DMS 273 (cell line): Measurements from ENCODE around the gene RPS6KL1.

ENCODE experiments used
- DNase-seq: peaks from one replicate; lab custom pipeline; 2025; ENCODE audit not compliant: unreplicated experiment; lab: John Stamatoyannopoulos, UW

Gene RPS6KL1

DNA sequence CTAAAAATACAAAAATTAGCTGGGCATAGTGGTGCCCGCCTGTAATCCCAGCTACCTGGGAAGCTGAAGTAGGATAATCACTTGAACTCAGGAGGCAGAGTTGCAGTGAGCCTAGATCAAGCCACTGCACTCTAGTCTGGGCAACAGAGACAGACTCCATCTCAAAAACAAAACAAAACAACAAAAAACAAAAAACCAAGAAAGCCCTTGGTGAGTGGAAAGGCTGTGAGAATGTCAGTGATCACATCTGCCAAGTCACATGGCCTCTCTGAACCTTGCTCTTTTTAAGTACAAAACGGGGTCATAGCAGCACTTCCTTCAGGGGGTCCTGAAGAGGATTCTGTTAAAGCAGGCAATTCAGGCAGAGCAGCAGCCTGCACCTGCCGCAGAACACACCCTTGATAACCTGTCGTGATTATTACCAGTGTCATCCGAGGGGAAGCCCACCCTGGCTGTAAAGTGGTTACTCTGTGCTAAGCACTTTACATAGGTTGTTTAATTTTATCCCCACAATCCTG lies 9.6 kb downstream of the RPS6KL1 start:
- no peak for DNase-seq

DNA sequence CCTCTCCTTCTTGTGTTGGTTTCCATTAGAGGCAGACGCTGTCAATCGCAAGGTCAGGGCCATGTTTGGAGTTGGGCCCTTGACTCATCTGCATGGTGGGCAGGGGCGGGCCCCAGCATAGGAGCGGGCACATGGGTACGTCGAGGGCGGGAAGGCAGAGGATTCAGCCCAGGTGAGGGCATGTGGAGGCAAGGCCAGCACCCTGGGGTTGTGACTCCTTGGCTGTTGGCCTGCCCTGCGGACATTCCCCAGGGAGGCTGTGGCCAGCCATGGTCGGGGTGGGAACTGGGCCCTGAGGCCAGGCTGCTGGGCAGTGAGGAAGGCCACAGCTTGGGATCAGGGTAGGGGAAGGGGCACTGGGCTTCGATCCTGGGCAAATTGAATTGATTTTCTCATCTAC lies 10.3 kb downstream of the RPS6KL1 start:
- DNase-seq, result no peak

DNA sequence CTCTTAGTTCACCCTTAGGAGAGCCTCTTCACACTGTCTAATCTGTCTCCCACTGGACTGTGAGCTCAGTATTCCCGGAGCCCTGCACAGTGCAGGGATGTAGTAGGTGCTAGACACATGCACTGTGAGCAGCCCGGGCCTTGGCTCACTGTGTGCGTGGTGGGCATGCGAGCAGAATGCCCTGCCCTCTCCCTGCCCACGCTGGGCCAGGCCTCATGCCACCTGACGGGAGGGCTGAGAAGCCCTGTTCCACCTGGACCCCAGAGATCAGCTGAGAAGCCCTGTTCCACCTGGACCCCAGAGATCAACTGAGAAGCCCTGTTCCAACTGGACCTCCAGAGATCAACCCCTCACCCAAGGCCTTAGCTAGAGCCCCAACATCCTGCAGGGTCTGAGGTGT lies 10.9 kb downstream of the RPS6KL1 start:
- DNase-seq, result no peak

DNA sequence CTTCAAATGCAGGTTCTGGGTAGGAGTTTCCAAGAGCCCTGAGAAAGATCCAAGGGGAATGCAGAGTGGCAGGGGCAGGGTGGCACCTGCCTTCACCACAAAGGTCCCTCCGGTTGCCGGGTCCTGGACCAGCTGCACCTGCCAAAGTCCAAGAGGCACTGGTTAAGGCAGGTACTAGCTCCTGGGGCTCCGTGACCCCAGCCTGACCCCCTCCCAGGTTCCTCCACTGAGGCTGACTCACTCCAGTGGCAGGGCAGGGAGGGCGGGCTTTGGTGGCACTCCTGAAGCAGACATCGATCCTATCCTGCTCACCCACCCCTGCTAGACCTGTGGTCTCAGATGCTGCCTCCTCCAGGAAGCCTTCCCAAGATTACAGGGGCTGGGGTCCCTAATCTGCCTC lies 11.4 kb downstream of the RPS6KL1 start:
- DNase-seq, result no peak

DNA sequence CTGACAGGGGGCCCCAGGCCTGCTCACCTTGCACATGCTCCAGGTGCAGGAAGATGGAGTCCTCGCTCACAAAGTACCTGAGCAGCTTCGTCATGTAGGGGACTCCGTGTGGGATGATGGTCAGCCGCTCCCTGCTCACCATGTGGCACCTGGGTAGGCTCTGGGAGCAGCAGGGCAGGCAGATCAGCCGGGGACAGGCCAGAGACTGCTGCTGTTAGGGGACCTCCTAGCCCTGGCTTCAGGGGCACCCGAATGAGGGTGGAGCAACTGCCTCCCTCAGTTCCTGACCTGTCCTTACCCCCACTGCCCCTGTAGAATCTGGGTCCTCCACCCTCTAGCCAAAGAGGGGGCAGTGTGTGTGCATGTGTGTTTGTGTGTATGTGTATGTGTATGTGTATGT lies 11.8 kb downstream of the RPS6KL1 start:
- DNase-seq, result no peak

DNA sequence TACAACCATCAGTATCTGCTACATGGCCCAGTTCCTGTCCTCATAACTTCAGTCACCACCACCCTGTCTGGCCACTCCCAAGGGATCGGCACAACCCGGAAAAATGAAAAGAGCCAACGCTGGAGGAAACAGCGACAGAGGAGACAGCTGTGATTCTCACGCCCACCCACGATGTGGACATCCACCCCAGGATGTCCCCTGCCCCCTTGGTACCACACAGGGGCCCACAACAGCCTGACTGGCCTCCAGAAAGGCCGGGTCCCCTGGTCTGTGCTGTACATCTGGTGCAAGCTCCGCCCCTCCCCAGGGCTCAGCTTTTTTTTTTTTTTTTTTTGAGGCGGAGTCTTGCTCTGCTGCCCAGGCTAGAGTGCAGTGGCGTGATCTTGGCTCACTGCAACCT lies 12.5 kb downstream of the RPS6KL1 start:
- no peak for DNase-seq

DNA sequence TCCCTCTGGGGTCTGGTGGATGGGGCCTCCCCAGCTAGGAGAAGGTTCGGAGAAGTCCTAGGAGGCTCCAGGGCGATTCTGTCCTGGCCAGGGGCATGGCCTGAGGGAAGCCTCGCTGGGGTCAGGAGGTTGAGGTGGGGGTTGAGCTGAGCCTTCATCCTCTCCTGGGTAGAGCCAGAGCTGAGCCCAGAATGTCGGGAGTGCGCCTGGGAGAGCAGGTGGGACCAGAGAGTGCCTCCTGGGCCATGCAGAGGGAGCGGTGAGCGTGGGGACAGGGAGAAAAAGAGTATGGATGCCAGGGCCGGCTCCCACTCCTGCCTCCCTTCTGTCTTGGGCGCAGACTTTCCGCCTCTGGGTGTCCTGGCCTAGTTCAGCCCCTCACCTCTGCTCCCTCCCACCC lies 13.1 kb downstream of the RPS6KL1 start:
- no peak for DNase-seq

DNA sequence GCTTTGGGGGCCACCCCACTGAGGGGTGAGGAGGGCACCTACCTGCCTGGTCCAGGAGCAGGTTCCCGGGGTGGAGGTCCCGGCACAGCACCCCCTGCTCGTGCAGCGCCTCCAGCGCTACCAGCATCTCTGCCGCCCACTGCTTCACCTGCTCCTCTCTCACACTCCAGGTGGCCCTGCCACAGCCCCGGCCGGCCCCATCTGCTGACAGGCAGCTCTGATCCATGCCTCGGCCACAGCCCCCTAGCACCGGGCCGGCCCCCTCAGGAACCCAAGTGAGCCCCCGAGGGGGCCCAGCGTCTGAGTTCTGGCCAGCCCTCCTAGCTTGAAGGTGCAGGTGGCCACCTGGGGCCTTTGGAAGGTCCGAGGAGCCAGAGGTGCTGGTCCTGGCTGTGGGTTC lies 13.6 kb downstream of the RPS6KL1 start:
- DNase-seq, result no peak

DNA sequence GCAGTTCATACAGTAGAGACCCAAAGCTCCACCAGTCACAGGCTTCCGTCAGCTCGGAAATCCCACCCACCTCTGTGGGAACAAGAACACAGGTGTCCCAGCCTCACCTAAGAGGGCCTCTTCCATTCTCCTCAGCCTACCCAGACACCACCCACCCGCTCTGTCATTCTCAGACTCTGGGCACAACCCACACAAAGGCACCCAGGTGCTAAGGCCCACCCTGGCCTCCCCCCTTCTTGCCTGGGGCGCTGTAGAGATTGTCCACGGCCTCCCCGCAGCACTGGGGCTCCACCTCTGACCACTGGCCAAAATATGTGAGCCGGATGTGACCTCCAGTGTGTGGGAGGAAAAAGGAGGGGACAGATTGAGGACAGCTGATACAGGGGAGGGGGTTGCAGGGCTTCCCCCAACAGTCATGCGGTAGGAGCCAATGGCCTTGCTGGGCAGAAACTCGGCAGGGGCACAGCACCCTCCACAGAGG lies 14.2 kb downstream of the RPS6KL1 start:
- DNase-seq, result no peak

DNA sequence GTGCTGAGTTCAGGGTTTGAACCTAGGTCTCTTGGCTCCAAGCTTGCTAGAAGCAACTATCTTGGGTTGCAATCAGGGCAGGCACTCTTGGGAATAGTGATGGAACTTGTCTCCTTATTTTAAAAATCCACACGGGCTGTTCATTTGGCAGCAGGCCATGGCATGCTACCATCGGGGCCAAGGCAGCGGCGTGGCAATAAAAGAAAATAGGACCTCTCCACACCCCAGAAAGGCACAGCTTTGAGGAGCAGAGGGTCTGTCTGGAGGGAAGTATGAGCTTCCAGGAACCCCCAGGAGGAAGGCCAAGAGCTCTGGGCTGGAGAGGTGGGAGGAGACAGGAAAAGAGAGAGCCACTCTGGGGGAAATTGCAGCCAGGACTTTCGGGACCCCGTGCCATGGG lies 15.3 kb downstream of the RPS6KL1 start:
- DNase-seq, result peak; percentile 76

DNA sequence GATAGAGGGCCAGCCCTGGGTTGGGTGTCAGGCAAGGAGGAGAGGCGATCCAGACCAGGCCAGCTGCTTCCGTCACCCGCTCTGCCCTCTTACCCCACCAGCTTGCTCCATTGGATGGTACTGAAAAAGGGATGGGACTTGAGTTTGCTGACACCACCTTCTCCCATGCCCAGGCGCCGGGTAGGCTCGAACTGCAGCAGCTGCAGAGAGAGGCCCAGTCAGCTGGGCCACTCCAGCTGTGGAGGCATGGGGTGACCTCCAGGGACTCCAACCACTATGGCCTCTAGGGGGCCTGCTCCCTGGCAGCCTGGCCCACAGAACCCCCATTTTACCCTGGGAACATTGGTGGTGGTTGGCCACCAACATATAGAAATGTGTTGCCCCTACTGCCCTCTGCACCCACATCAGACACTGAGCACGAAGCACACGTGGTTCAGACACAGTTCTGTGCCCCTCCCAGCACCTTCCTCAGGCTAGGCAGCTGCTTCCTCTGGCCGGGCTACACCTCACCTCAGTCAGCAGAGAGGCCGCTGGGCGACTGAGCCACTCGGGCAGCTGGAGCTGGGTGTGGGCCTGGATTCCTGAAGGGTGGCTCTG lies 16.0 kb downstream of the RPS6KL1 start:
- peak; percentile 51 for DNase-seq

DNA sequence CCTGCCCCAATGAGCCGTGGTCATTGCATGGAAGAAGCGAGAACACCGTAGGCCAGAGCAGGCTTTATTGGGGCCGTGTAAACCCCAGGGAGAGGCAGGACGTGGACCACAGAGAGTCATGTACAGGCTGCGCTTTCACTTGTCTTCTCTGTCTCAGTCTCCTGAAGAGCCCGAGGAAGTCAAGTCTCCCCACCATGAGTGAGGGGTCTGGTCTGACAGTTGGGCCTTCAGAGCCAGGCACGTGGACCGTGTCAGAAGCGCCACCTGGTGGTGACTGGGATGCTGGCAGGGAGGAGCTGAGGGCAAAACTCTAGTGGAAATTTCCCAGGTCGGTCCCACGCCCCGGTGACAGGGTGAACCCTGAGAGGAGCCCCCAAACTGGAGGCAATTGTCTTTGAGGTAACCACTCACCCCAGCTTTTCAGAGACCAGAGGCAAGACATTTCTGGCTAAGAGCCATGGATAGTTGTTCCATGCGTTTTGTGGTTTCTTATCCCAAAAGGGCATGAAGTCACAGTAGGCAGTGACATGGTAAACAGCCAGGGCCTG lies 17.4 kb downstream of the RPS6KL1 start:
- peak; percentile 79 for DNase-seq

DNA sequence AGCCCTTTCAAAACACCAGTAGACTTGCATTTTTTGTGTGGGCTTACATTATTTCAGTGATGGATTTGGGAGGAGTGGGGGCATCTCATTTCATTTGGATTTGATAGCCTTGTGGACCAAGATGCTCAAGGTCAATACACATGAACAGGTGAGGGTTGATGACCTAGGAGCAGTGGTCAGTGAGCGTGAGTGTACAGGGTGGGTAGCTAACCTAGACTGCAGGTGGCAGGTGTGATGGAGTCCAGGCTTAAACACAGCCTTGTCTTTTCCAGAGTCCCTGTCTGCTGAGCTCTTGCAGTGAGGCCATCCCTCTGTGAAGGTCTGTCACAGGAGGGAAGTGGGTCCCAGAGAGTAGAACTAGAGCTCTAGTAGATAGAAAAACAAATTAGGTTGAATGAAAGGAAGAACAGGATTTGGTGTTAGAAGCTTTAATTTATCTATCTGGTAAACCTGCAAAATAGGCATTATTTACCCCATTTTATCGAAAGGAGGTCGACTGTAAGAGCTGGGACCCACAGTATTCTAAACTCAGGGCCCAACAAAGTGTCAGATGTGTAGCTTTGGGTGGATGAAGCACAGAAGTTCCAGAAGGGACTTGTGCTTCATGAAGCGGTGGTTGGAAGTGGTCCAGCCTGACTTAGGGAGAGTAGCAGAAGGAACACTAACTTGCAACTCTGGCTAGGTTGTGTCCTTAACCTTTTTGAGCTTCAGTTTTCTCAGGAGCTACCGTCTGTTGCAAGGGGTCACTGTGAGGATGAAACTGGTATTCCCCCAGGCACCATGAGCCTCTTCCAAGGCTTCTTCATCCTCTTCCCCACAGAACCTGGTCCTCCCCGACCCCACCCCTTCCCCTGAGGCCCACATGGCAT lies 18.2 kb downstream of the RPS6KL1 start:
- DNase-seq, result peak; percentile 47

DNA sequence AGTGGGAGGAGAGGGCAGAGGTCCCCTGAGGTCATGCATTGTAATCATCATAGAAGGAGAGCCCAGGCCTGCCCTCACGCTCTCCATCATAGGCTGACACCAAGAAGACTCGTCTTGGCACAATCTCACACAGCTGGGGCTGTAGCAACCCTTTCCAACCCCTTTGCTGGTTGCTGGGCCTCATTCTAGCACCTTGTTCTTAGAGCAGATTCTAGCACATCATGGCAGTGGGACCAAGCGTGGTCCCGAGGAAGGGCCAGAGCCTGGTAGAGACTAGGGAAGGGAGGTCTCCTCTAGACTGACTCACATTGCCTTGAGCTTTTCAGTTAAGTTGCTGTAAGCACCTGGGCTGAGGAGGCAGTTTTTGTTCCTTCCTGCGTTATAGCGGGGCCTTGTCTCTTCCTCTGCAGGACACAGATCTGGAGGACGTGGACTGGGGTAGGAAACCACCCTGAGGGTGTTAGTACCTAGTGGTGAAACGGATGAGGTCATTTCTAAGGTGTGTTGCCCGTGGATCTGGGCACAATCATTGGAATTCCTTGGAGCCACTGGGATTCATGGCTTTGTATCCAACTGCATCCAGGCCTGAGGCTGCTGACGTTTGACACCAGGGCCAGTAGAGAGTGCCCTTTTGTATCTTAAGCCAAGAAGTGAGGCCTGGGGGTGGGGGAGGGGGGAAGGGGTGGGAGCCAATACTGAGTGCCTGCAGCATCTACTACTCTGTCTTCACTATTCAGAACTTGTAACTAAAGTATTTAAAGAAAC lies 19.9 kb downstream of the RPS6KL1 start:
- DNase-seq, result no peak

DNA sequence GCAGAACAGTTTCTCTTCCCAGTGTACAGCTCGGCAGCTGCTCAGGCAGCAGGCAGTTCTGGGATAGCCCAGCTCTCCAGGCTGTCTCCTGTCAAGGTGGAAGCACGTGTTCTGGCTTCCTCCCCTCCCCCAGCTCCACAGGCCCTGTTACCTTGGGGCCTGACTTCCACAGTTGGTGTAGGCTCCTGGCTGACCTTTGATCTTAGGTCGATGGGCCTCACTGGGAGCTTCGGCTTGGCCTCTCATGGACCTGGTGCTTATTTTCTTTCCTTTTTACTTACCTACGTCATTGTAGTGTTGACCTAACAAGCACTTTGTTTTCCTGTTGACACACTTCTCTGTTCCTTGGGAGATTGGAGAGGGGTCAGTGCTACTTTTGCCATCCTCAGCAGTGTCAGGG lies 24.4 kb downstream of the RPS6KL1 start:
- no peak for DNase-seq

DNA sequence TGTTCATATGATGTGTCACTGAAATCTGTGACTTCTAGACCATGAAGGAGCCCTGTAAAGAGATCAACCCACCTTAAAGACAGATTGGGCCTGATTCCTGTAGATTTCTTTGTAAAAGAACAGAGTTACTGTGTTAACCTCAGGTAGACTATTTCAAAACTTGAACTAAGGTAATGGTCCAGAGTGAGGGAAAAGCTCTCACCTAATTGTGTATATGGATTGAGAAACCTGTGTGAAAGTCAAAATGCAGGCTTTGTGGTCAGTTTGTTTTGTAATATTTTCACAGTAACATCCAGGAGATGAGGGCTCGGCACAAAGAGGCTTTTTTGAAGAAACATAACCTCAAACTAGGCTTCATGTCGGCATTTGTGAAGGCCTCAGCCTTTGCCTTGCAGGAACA lies 25.0 kb downstream of the RPS6KL1 start:
- no peak for DNase-seq

DNA sequence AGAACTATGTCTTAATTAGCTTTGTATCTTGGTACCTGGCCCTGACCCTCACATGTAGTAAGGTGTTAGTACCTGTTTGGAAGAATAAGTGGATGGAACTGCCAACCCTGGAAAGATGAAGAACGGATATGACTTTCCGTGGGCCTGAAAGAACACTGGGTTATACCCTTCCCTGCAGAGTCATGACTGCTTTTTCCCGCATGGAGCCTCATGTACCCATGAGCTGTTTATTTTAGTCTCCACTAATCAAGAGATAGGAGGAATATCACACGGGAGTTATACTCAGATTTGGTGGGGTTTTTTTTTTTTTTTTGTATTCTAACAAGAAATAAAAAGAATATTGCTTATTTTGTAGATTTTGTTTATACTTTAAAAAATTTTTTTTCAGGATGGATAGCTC lies 25.4 kb downstream of the RPS6KL1 start:
- no peak for DNase-seq

DNA sequence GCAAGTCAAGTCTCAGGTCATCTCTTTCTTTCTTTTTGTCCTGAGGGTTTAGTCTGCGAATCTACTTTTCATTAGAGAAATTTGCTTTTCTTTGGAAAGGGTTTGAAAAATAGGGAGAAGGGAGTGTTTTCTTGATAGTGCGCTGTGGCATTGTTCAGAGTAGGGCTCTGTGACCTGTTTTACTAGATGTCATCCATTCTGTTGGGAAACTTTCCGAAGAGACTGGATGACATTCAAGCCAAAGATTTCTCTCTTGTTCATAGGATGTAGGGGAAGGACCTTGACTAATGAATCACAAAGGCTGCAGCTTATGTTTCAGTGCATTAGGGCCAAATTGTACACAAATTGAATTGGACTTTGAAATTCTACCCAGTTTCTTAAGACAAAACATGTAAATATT lies 26.7 kb downstream of the RPS6KL1 start:
- no peak for DNase-seq

DNA sequence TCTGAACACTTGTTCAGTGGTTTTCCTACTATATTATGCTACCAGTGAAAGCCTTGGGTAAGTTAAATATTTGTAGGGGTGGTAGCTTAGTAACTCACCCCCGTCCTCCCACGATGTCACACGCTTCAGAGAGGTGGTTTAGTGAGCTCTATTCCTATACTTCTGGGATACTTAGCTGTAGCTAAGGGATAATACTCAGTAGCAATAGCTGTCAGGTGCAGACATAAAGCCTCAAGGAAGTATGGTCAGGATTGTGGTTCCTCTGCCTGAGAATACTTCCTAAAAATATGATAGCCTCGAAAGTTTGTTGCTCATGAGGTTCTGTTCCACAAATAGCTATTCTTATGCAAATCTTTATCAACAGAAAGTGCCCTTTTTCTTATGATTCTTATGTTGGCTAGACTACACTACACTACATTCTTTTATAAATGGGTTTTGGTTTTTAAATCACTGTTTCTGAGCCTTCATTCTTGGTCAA lies 29.4 kb downstream of the RPS6KL1 start:
- DNase-seq, result no peak

DNA sequence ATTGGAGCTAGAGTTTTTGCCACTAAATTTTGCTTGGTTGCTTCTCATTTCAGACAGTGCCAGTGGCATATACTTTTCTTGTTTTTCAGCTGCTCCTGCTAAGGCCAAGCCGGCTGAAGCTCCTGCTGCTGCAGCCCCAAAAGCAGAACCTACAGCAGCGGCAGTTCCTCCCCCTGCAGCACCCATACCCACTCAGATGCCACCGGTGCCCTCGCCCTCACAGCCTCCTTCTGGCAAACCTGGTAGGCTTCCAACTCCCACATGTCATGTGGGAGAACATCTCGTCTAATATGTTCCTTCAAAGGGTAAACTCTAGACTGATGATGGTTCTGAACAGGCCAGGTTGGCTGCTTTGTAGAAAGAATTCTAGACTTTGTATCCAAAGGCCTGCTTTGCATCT lies 30.3 kb downstream of the RPS6KL1 start:
- no peak for DNase-seq

DNA sequence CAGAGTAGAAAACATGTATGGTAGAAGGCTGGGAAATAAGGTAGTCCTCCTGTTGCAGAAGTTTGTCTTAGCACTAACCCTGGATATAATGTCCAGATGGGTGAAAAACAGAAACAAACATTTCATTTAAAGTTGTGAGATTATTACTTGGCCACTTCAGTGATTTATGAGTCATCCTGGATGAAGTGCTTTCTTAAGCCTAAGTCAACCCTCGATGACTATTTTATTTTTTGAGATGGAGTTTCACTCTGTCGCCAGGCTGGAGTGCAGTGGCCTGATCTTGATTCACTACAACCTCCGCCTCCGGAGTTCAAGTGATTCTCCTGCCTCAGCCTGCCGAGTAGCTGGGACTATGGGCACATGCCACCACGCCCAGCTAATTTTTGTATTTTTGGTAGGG lies 31.2 kb downstream of the RPS6KL1 start:
- no peak for DNase-seq
